NCI-H146 treated with DMSO at 0.1 percent for 48 hours (cell line): ENCODE measurements around the gene TRA2B.
"Not testable (repeated sequence)": the region's sequence is repeated elsewhere in the genome, so short reads cannot be mapped to it uniquely, and the experiment has no call there.

Source experiments
- DNase-seq: peaks from one replicate; lab custom pipeline; 2025; ENCODE audit not compliant: unreplicated experiment; lab: John Stamatoyannopoulos, UW

TRA2B gene

GRCh38 chr3:185929192-185930151, 8.3 kb downstream of the TRA2B start:
- no peak for DNase-seq

- DNase-seq: no peak
Observed at GRCh38 chr3:185928496-185928895, 9.3 kb downstream of the TRA2B start.

- DNase-seq: no peak
Observed at GRCh38 chr3:185927501-185928200, 10.2 kb downstream of the TRA2B start.

- no peak for DNase-seq
Observed at GRCh38 chr3:185926445-185926844, 11.4 kb downstream of the TRA2B start.

- no peak for DNase-seq
Observed at GRCh38 chr3:185925353-185925752, 12.5 kb downstream of the TRA2B start.

GRCh38 chr3:185924375-185924774, 13.4 kb downstream of the TRA2B start:
- DNase-seq: no peak

GRCh38 chr3:185920184-185920583, 17.6 kb downstream of the TRA2B start:
- no peak for DNase-seq

GRCh38 chr3:185916042-185916833, 21.6 kb downstream of the TRA2B start:
- no peak for DNase-seq

GRCh38 chr3:185915642-185916041, 22.2 kb downstream of the TRA2B start:
- DNase-seq: no peak

- DNase-seq: no peak
Observed at GRCh38 chr3:185914911-185915629, 22.7 kb downstream of the TRA2B start.

- no peak for DNase-seq
Observed at GRCh38 chr3:185912929-185913901, 24.6 kb downstream of the TRA2B start.

GRCh38 chr3:185912512-185912911, 25.3 kb downstream of the TRA2B start:
- no peak for DNase-seq

- DNase-seq: not testable (repeated sequence)
Observed at GRCh38 chr3:185911076-185911448, 26.8 kb downstream of the TRA2B start.

GRCh38 chr3:185910322-185911075, 27.3 kb downstream of the TRA2B start:
- DNase-seq: not testable (repeated sequence)

- not testable (repeated sequence) for DNase-seq
Observed at GRCh38 chr3:185909913-185910312, 27.9 kb downstream of the TRA2B start.

GRCh38 chr3:185900228-185900627, 37.6 kb downstream of the TRA2B start:
- no peak for DNase-seq

GRCh38 chr3:185896636-185897035, 41.2 kb downstream of the TRA2B start:
- no peak for DNase-seq

GRCh38 chr3:185887066-185887465, 50.7 kb downstream of the TRA2B start:
- no peak for DNase-seq

- no peak for DNase-seq
Observed at GRCh38 chr3:185884641-185885040, 53.2 kb downstream of the TRA2B start.
